Measurements from ENCODE around the gene FAM168A. TPM values are rescaled to one million over a fixed set of nuclear protein-coding genes. Genes with fewer than 3 reads are reported as not detected.
A peak's percentile ranks its signal among the peaks of the same experiment; 100 is the strongest.

Gene FAM168A
- polyA plus RNA-seq (ENCODE audit: insufficient read length in 4 of 4), result 10 to 100 TPM; 44.3 to 46.4 (median 44.9) TPM

GRCh38 chr11:73597956-73598718 lies at the start of gene FAM168A:
TSS of gene FAM168A (minus strand) at chr11:73598112. CDS start at chr11:73468474, 129,638 bp downstream.
- DNase-seq (ENCODE audit: low read depth in 4 of 4, low spot score in 3 of 4), result peak; percentile 91 to 96 (median 94)

- peak; percentile 53 to 69 (median 60) for DNase-seq (ENCODE audit: low read depth in 4 of 4, low spot score in 3 of 4)
Measured at GRCh38 chr11:73647459-73648100, 49.7 kb upstream of the FAM168A start.

GRCh38 chr11:73645972-73646631 lies 48.2 kb upstream of the FAM168A start, which contains the start of gene PLEKHB1:
TSS of gene PLEKHB1 (plus strand) at chr11:73646581. CDS start at chr11:73646609, 28 bp downstream.
- no peak for DNase-seq (ENCODE audit: low read depth in 4 of 4, low spot score in 3 of 4)

- no peak for DNase-seq (ENCODE audit: low read depth in 4 of 4, low spot score in 3 of 4)
Measured at GRCh38 chr11:73645121-73645969, 47.4 kb upstream of the FAM168A start.

- DNase-seq (ENCODE audit: low read depth in 4 of 4, low spot score in 3 of 4), result no peak
Measured at GRCh38 chr11:73641668-73642067, 43.8 kb upstream of the FAM168A start.

- no peak for DNase-seq (ENCODE audit: low read depth in 4 of 4, low spot score in 3 of 4)
Measured at GRCh38 chr11:73640592-73640991, 42.7 kb upstream of the FAM168A start.

GRCh38 chr11:73637012-73637411 lies 39.1 kb upstream of the FAM168A start:
- no peak for DNase-seq (ENCODE audit: low read depth in 4 of 4, low spot score in 3 of 4)

GRCh38 chr11:73636249-73636648 lies 38.3 kb upstream of the FAM168A start:
- DNase-seq (ENCODE audit: low read depth in 4 of 4, low spot score in 3 of 4), result no peak

GRCh38 chr11:73635721-73636120 lies 37.8 kb upstream of the FAM168A start:
- DNase-seq (ENCODE audit: low read depth in 4 of 4, low spot score in 3 of 4), result no peak

- DNase-seq (ENCODE audit: low read depth in 4 of 4, low spot score in 3 of 4), result no peak
Measured at GRCh38 chr11:73633999-73634398, 36.1 kb upstream of the FAM168A start.

GRCh38 chr11:73632996-73633395 lies 35.1 kb upstream of the FAM168A start:
- no peak for DNase-seq (ENCODE audit: low read depth in 4 of 4, low spot score in 3 of 4)

GRCh38 chr11:73629907-73630306 lies 32.0 kb upstream of the FAM168A start:
- DNase-seq (ENCODE audit: low read depth in 4 of 4, low spot score in 3 of 4), result no peak

GRCh38 chr11:73625696-73626318 lies 27.9 kb upstream of the FAM168A start:
- peak; percentile 49 to 65 (median 52) for DNase-seq (ENCODE audit: low read depth in 4 of 4, low spot score in 3 of 4)

- DNase-seq (ENCODE audit: low read depth in 4 of 4, low spot score in 3 of 4), result no peak
Measured at GRCh38 chr11:73623686-73624085, 25.8 kb upstream of the FAM168A start.

- DNase-seq (ENCODE audit: low read depth in 4 of 4, low spot score in 3 of 4), result no peak
Measured at GRCh38 chr11:73622926-73623593, 25.1 kb upstream of the FAM168A start.

- no peak for DNase-seq (ENCODE audit: low read depth in 4 of 4, low spot score in 3 of 4)
Measured at GRCh38 chr11:73614591-73614990, 16.7 kb upstream of the FAM168A start.

GRCh38 chr11:73612601-73613140 lies 14.8 kb upstream of the FAM168A start:
- no peak for DNase-seq (ENCODE audit: low read depth in 4 of 4, low spot score in 3 of 4)

- DNase-seq (ENCODE audit: low read depth in 4 of 4, low spot score in 3 of 4), result no peak
Measured at GRCh38 chr11:73598719-73599379, 937 bp upstream of the FAM168A start.
